ENCODE data around the gene COL24A1.
"Not testable (repeated sequence)": the region's sequence is repeated elsewhere in the genome, so short reads cannot be mapped to it uniquely, and the experiment has no call there.

COL24A1 gene

DNA sequence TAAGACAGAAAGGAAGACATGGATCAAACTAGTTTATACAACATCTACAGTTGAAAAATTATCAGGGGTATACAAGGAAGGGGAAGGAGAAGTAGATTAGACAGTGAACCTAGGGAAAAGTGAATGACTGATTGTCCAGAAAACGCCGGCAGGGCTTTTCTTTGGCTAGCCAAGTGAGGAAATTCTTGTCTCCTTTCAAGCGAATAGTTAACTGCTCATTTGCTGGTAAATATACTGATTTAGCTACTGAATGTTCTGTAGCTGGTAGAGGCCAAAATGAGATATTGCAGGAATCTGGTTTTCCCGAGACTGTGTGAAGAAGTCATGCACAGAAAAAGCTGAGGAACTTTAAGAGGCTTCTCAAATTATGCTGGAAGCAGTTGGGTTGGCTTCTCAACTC lies 319.8 kb downstream of the COL24A1 start:
- no peak overlapping the region for H2BK5ac ChIP-seq (ENCODE audit: low read depth, low read length, poor library complexity)
- H2BK120ac ChIP-seq (ENCODE audit: insufficient read depth, low read length, poor library complexity), result no peak overlapping the region
- H3K4me2 ChIP-seq (ENCODE audit: low read length), result no peak overlapping the region
- H3K4me1 ChIP-seq (ENCODE audit: control insufficient read depth in 1 of 2, insufficient read depth in 2 of 2, low read length in 2 of 2), result no peaks in the 10 kb centered on the region
- no peak overlapping the region for H3K4ac ChIP-seq (ENCODE audit: low read depth, low read length)
- no peak overlapping the region for H3K4me3 ChIP-seq (ENCODE audit: low read depth, low read length)
- H3K36me3 ChIP-seq (ENCODE audit: control insufficient read depth in 1 of 2, insufficient read depth in 2 of 2, low read length in 2 of 2), result no peaks in the 10 kb centered on the region
- peak in 1 of 2 donors; percentile 15 for DNase-seq
- H3K27ac ChIP-seq (ENCODE audit: low read depth, low read length), result no peak overlapping the region
- no CpG with 5 or more reads among the region's 4 CpGs for WGBS (ENCODE audit: extremely low coverage, insufficient coverage, insufficient read length)
- no peak overlapping the region for H4K12ac ChIP-seq (ENCODE audit: low read depth, low read length)
- no peak overlapping the region for H3K9ac ChIP-seq (ENCODE audit: low read length)
- H2BK12ac ChIP-seq (ENCODE audit: low read length), result no peak overlapping the region
- H3K14ac ChIP-seq (ENCODE audit: low read length), result no peak overlapping the region
- no peak overlapping the region for H4K8ac ChIP-seq (ENCODE audit: low read depth, low read length)
- no peak overlapping the region for H3K18ac ChIP-seq (ENCODE audit: low read length)
- no peaks in the 10 kb centered on the region for H3K27me3 ChIP-seq (ENCODE audit: insufficient read depth, low read length)
- no peaks in the 10 kb centered on the region for H3K79me1 ChIP-seq (ENCODE audit: low read length)
- no peak overlapping the region for H2AK5ac ChIP-seq (ENCODE audit: low read length)
- no peak overlapping the region for H2AFZ ChIP-seq (ENCODE audit: insufficient read depth, low read length, poor library complexity)
- no peak overlapping the region for H4K91ac ChIP-seq (ENCODE audit: low read depth, low read length)
- H3K9me3 ChIP-seq (ENCODE audit: insufficient read depth, low read depth, low read length), result no peaks in the 10 kb centered on the region
- H3K23ac ChIP-seq (ENCODE audit: low read length), result no peak overlapping the region
- no peaks in the 10 kb centered on the region for H3K79me2 ChIP-seq (ENCODE audit: control insufficient read depth, insufficient read depth, low read length, poor library complexity)

DNA sequence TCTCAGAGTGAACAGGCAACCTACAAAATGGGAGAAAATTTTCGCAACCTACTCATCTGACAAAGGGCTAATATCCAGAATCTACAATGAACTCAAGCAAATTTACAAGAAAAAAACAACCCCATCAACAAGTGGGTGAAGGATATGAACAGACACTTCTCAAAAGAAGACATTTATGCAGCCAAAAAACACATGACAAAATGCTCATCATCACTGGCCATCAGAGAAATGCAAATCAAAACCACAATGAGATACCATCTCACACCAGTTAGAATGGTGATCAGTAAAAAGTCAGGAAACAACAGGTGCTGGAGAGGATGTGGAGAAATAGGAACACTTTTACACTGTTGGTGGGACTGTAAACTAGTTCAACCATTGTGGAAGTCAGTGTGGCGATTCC lies 323.4 kb downstream of the COL24A1 start:
- H2BK12ac ChIP-seq (ENCODE audit: low read length); H3K79me2 ChIP-seq (ENCODE audit: control insufficient read depth, insufficient read depth, low read length, poor library complexity); H4K12ac ChIP-seq (ENCODE audit: low read depth, low read length); H2AK5ac ChIP-seq (ENCODE audit: low read length); H2BK5ac ChIP-seq (ENCODE audit: low read depth, low read length, poor library complexity); H3K4me3 ChIP-seq (ENCODE audit: low read depth, low read length); H4K8ac ChIP-seq (ENCODE audit: low read depth, low read length); H3K23ac ChIP-seq (ENCODE audit: low read length); H2AFZ ChIP-seq (ENCODE audit: insufficient read depth, low read length, poor library complexity); H3K27me3 ChIP-seq (ENCODE audit: insufficient read depth, low read length); H3K27ac ChIP-seq (ENCODE audit: low read depth, low read length); H3K4ac ChIP-seq (ENCODE audit: low read depth, low read length); DNase-seq; H2BK120ac ChIP-seq (ENCODE audit: insufficient read depth, low read length, poor library complexity); H4K91ac ChIP-seq (ENCODE audit: low read depth, low read length); H3K36me3 ChIP-seq (ENCODE audit: control insufficient read depth in 1 of 2, insufficient read depth in 2 of 2, low read length in 2 of 2); H3K14ac ChIP-seq (ENCODE audit: low read length); H3K9me3 ChIP-seq (ENCODE audit: insufficient read depth, low read depth, low read length); H3K79me1 ChIP-seq (ENCODE audit: low read length); H3K4me1 ChIP-seq (ENCODE audit: control insufficient read depth in 1 of 2, insufficient read depth in 2 of 2, low read length in 2 of 2); H3K9ac ChIP-seq (ENCODE audit: low read length); H3K4me2 ChIP-seq (ENCODE audit: low read length); H3K18ac ChIP-seq (ENCODE audit: low read length): not testable (repeated sequence)
- no CpG with 5 or more reads among the region's 2 CpGs for WGBS (ENCODE audit: extremely low coverage, insufficient coverage, insufficient read length)

DNA sequence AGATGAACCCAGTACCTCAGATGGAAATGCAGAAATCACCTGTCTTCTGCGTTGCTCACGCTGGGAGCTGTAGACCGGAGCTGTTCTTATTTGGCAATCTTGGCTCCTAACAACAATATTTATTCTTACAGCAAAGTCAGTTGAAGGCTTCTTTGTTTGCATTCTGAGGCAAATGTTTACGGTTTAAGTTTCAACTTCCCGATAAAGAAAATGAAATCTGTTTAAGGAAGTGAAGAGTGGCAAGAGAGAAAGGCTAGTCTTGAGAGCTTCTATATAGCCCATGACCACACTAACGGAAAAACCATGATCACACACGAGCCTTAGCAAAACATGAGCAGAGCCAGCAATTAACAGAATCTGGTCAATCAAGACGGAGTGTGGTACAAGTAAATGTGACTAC lies 325.7 kb downstream of the COL24A1 start:
- Histone ChIP-seq H3K79me2 (ENCODE audit: control insufficient read depth, insufficient read depth, low read length, poor library complexity) (no peaks in the 10 kb centered on the region), H4K91ac (ENCODE audit: low read depth, low read length) (no peak overlapping the region), H3K36me3 (ENCODE audit: control insufficient read depth in 1 of 2, insufficient read depth in 2 of 2, low read length in 2 of 2) (no peaks in the 10 kb centered on the region), H3K18ac (ENCODE audit: low read length) (no peak overlapping the region), H3K4ac (ENCODE audit: low read depth, low read length) (no peak overlapping the region), H2BK120ac (ENCODE audit: insufficient read depth, low read length, poor library complexity) (no peak overlapping the region), H3K27me3 (ENCODE audit: insufficient read depth, low read length) (no peaks in the 10 kb centered on the region), H2AFZ (ENCODE audit: insufficient read depth, low read length, poor library complexity) (no peak overlapping the region), H3K4me3 (ENCODE audit: low read depth, low read length) (no peak overlapping the region), H2BK12ac (ENCODE audit: low read length) (no peak overlapping the region), H3K23ac (ENCODE audit: low read length) (no peak overlapping the region), H3K9ac (ENCODE audit: low read length) (no peak overlapping the region), H3K4me1 (ENCODE audit: control insufficient read depth in 1 of 2, insufficient read depth in 2 of 2, low read length in 2 of 2) (no peaks in the 10 kb centered on the region), H3K4me2 (ENCODE audit: low read length) (no peak overlapping the region), H2BK5ac (ENCODE audit: low read depth, low read length, poor library complexity) (no peak overlapping the region), H4K8ac (ENCODE audit: low read depth, low read length) (no peak overlapping the region), H3K14ac (ENCODE audit: low read length) (no peak overlapping the region), H4K12ac (ENCODE audit: low read depth, low read length) (no peak overlapping the region), H3K27ac (ENCODE audit: low read depth, low read length) (no peak overlapping the region), H3K79me1 (ENCODE audit: low read length) (no peaks in the 10 kb centered on the region), H2AK5ac (ENCODE audit: low read length) (no peak overlapping the region), H3K9me3 (ENCODE audit: insufficient read depth, low read depth, low read length) (no peaks in the 10 kb centered on the region)
- WGBS (ENCODE audit: extremely low coverage, insufficient coverage, insufficient read length), result no CpG with 5 or more reads among the region's 8 CpGs
- DNase-seq, result no peak

DNA sequence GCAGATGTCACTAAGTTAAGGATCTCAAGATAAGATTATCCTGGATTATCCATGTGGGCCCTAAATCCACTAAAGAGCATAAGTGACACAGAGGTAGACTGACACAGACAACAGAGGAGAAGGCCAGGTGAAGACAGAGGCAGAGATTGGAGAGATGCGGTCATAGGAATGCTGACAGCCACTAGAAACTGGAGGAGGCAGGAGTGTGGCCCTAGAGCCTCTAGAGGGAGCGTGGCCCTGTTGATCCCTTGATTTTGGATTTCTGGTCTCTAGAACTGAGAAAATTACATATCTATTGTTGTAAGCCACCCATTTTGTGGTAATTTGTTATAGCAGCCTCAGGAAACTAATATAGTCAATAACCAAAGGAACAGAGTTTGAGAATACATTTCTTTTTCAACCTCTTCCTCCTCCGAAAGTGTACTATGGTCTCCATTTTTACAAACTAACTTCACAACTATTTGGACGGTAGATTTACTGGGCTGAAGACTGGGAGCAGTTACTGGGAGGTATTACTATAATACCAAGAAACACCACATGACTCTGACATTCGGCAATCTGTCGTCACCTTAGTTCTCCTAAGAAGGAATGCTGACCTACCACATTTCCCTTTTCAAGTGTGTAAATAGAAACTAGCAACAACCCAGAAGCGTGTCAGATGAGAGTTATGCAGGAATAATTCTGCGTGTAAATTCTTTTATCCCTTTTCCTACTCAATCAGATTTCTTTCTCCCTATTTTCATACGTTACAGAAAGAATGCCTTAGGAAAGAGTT lies 332.3 kb downstream of the COL24A1 start:
- no peaks in the 10 kb centered on the region for H3K79me2 ChIP-seq (ENCODE audit: control insufficient read depth, insufficient read depth, low read length, poor library complexity)
- H3K23ac ChIP-seq (ENCODE audit: low read length), result no peak overlapping the region
- no peaks in the 10 kb centered on the region for H3K79me1 ChIP-seq (ENCODE audit: low read length)
- H2AFZ ChIP-seq (ENCODE audit: insufficient read depth, low read length, poor library complexity), result no peak overlapping the region
- no peak overlapping the region for H2BK5ac ChIP-seq (ENCODE audit: low read depth, low read length, poor library complexity)
- no peak overlapping the region for H3K9ac ChIP-seq (ENCODE audit: low read length)
- H3K27ac ChIP-seq (ENCODE audit: low read depth, low read length), result no peak overlapping the region
- no peak overlapping the region for H3K4me2 ChIP-seq (ENCODE audit: low read length)
- no peak overlapping the region for H2BK120ac ChIP-seq (ENCODE audit: insufficient read depth, low read length, poor library complexity)
- WGBS (ENCODE audit: extremely low coverage, insufficient coverage, insufficient read length), result no CpG with 5 or more reads among the region's 9 CpGs
- H3K4me3 ChIP-seq (ENCODE audit: low read depth, low read length), result no peak overlapping the region
- no peak overlapping the region for H2AK5ac ChIP-seq (ENCODE audit: low read length)
- no peaks in the 10 kb centered on the region for H3K36me3 ChIP-seq (ENCODE audit: control insufficient read depth in 1 of 2, insufficient read depth in 2 of 2, low read length in 2 of 2)
- H3K4ac ChIP-seq (ENCODE audit: low read depth, low read length), result no peak overlapping the region
- no peak overlapping the region for H4K8ac ChIP-seq (ENCODE audit: low read depth, low read length)
- no peak overlapping the region for H2BK12ac ChIP-seq (ENCODE audit: low read length)
- no peaks in the 10 kb centered on the region for H3K9me3 ChIP-seq (ENCODE audit: insufficient read depth, low read depth, low read length)
- peak; percentile 88 to 95 for DNase-seq
- no peak overlapping the region for H3K14ac ChIP-seq (ENCODE audit: low read length)
- H3K18ac ChIP-seq (ENCODE audit: low read length), result no peak overlapping the region
- no peaks in the 10 kb centered on the region for H3K27me3 ChIP-seq (ENCODE audit: insufficient read depth, low read length)
- H3K4me1 ChIP-seq (ENCODE audit: control insufficient read depth in 1 of 2, insufficient read depth in 2 of 2, low read length in 2 of 2), result no peaks in the 10 kb centered on the region
- no peak overlapping the region for H4K91ac ChIP-seq (ENCODE audit: low read depth, low read length)
- H4K12ac ChIP-seq (ENCODE audit: low read depth, low read length), result no peak overlapping the region
